T47D (cell line): ENCODE data around the gene ANKRD11.
A peak's percentile ranks its signal among the peaks of the same experiment; 100 is the strongest.

Experiments used
- DNase-seq, 2 experiments: peaks; one replicate each; pipeline versions ENCODE4 v3.0.0 to v3.0.0-alpha.2; 2011 to 2012; ENCODE audit warnings: low read depth in 1 of 2, low spot score in 1 of 2
- JUND ChIP-seq: IDR thresholded peaks from 2 replicates; pipeline ENCODE4 v1.6.1; 2012; ENCODE audit warnings: low read depth
- in situ Hi-C: cut with HindIII; loops from 2 replicates; pipeline ENCODE4 v1.10.0; 2016; ENCODE audit warnings: low sequenced_read_pairs, low pct_unique_long_range_greater_than_20kb

The ANKRD11 gene

DNA sequence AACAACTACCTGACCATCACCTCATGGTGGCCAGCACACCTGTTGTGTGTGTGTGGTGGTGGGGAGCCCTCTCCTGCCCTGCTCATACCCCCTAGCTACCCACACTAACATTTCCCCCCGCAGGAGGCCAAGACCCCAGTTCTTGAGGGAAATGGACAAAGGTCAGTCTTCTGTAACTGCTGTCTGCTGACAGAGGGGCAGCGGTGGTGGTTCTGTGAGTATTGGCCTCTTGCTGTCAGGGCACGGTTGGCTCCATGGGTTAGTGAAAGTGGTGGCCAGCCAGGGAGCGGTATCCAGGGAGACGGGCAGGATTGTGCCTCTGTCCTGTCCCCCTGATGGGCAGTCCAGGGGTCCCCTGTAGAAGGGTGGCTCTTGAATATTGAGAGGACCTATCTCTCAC is 246.7 kb downstream of the ANKRD11 start:
- no peak for TF ChIP-seq JUND
- DNase-seq: no peak
- in situ Hi-C loops: no loop called here

DNA sequence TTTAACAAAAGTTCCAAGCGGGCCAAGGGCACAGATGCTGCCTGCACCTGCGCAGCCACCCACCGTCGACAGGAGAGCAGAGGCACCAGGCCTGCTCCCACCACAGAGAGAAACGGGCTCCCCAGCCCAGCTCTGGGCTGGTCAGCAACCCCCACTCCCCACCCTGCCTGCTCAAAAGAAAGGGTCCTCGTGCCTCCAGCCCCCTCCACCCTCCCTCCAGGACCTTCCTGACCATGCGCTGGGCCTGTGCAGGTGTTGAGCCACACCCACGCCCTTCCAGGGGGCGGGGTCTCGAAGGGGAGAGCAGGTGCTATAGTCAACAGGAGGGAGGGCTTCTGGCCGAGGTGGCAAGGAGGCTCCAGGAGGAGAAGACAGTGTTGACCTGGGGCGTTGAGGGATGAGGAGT is 247.6 kb downstream of the ANKRD11 start:
- no peak for TF ChIP-seq JUND
- DNase-seq: no peak
- in situ Hi-C loops: no loop called here

GRCh38 chr16:89241187-89242007 is 249.0 kb downstream of the ANKRD11 start:
- in situ Hi-C loops: no loop called here
- no peak for TF ChIP-seq JUND
- DNase-seq: peak; percentile 78 to 82

GRCh38 chr16:89237733-89238132 is 252.6 kb downstream of the ANKRD11 start:
- no peak for TF ChIP-seq JUND
- in situ Hi-C loops: no loop called here
- DNase-seq: no peak

DNA sequence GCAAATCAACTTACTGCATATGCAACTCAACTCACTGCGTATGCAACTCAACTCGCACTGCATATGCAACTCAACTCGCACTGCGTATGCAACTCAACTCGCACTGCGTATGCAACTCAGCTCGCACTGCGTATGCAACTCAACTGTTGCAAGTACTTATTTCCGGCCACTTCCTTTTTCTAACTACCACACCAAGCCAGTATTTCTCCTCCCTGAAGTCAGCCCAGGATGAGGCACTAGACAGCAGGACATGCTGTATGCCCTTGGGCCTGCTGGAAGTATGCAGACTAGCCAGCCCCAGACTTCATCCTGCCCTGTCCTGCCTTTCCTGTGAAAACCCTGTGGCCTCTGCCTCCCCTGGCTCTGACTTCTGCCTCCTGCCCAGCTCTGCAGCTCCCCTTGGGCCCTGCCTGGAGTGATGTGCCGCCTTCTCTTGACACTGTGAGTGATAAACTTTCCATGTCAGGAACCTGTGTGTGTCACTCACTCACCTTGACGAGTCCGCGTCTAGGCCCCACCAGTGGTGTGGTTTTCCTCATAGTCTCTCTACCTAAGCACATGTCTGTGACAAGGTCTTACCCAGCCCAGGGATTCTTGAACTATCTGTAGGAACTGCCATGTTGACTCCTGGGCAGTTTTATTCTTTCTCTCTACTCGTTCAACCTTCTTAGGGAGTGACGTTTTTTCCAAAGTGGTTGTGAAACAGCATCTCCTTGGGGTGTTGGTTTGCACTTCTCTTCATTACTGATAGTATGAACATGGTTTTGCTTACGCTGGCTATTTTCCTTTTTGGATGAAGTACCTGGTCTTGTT is 256.5 kb downstream of the ANKRD11 start:
- no peak for DNase-seq
- TF ChIP-seq JUND: no peak
- in situ Hi-C loops: no loop called here

DNA sequence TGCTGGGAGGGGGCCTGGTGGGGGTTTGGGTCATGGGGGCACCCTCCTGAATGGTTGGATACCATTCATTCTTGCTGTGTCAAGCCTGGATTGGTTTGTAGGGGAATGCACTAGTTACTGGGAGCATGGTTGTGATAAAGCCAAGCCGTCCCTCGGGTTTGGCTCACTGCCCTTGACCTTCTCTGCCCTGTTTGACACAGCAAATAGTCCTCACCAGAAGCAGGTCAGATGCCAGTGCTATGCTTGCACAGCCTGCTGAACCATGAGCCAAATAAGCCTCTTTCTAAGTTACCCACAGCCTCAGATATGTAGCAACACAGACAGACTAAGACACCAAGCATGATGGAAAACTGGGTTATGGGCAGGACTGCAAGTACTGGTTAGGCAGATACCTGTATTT is 258.3 kb downstream of the ANKRD11 start:
- in situ Hi-C loops: no loop called here
- no peak for TF ChIP-seq JUND
- no peak for DNase-seq

DNA sequence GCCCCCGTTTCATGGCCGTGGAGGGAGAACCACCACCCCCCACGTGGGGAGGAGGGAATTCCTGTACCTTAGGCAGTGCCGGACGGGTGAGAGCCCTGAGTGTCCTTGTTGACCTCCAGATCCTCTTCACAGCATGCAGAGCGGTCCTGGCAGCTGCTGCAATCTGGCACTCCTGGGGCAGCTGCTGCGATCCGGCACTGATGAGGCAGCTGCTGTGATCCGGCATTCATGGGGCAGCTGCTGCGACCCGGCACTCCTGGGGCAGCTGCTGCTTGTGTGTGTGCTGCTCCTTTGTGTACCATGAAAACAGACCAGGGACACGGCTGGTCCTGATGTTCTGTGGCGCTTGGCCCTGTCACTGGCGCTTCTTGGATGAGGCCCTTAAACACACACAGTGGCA is 260.1 kb downstream of the ANKRD11 start:
- no peak for TF ChIP-seq JUND
- no peak for DNase-seq
- in situ Hi-C loops: no loop called here

- DNase-seq: no peak
- in situ Hi-C loops: no loop called here
- TF ChIP-seq JUND: no peak
These were observed 265.7 kb downstream of the ANKRD11 start for GRCh38 chr16:89224665-89225064.

- in situ Hi-C loops: no loop called here
- TF ChIP-seq JUND: no peak
- DNase-seq: no peak
These were observed 267.4 kb downstream of the ANKRD11 start for GRCh38 chr16:89222931-89223330.

GRCh38 chr16:89221604-89222003 is 268.8 kb downstream of the ANKRD11 start:
- in situ Hi-C loops: no loop called here
- DNase-seq: no peak
- TF ChIP-seq JUND: no peak

GRCh38 chr16:89219365-89219764 is 271.0 kb downstream of the ANKRD11 start:
- no peak for TF ChIP-seq JUND
- in situ Hi-C loops: no loop called here

More at GRCh38 chr16:89219365-89219764, 271.0 kb downstream of the ANKRD11 start:
- DNase-seq: no peak
